Right lobe of liver (tissue), 4 donors: ENCODE data around the gene BCL6B.

Source experiments
- CTCF ChIP-seq, 4 donors: fragments of 200-600 bp in 3 of 4; fragments of 450-650 bp in 1 of 4; IDR thresholded peaks; one replicate each; pipeline versions ENCODE4 v1.5.1 to v1.8.0; 2016 to 2022; ENCODE audit warnings: antibody characterized with exemption in 4 of 4, mild to moderate bottlenecking in 2 of 4
- POLR2A ChIP-seq: fragments of 450-650 bp; IDR thresholded peaks from one replicate; pipeline ENCODE4 v1.6.1; 2017; ENCODE audit warnings: antibody characterized with exemption, mild to moderate bottlenecking
- donor health status: DM: no; HTN: no; CAD: no.
- donor health status: DM: no; HTN: no; CAD: no.
- donor health status: DM: no; HTN: yes; CAD: no.

- TF ChIP-seq CTCF (IDR thresholded peaks at IDR 0.05) (no peak), POLR2A (no peak)
Measured at GRCh38 chr17:7020894-7021664, 1.8 kb upstream of the BCL6B start.
